GM12872 (cell line): Measurements from ENCODE around the gene GRIK2.

Experiments used
- CTCF ChIP-seq: IDR thresholded peaks from 3 replicates; pipeline ENCODE4 v1.5.1; 2011; ENCODE audit warnings: low read depth, mild to moderate bottlenecking, low read length, moderate library complexity; ENCODE audit not compliant: insufficient read depth

Gene GRIK2

GRCh38 chr6:102039441-102039840, 645.9 kb downstream of the GRIK2 start:
- no peak for TF ChIP-seq CTCF

GRCh38 chr6:102051001-102051400, 657.5 kb downstream of the GRIK2 start:
- no peak for TF ChIP-seq CTCF

GRCh38 chr6:102051720-102052119, 658.2 kb downstream of the GRIK2 start:
- TF ChIP-seq CTCF = no peak

GRCh38 chr6:102064142-102064541, 670.6 kb downstream of the GRIK2 start:
- no peak for TF ChIP-seq CTCF

- TF ChIP-seq CTCF = no peak
Observed at GRCh38 chr6:102066301-102066700, 672.8 kb downstream of the GRIK2 start.

- no peak for TF ChIP-seq CTCF
Observed at GRCh38 chr6:102068349-102068929, 674.9 kb downstream of the GRIK2 start.

DNA sequence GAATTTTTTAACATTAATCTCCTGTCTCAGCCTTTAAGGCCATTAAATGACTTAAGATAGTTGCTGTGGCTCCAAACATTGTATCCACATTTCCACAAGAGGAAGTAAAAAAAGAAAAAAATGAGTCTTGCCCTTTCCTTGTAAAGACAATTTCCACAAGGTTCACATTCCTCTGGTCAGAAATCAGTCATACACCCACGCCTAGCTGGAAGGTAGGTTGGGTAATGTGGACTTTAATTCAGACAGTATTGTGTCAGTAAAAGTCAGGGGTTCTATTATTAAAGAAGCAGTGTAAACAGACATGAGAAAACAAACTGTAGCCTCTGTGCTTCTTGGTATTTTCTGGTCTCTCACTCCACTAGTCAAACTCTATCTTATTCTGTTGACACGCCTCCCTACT, 682.0 kb downstream of the GRIK2 start:
- TF ChIP-seq CTCF = no peak
